ENCODE data around the gene MEX3D.

MEX3D gene

GRCh38 chr19:1568320-1569019, at the start of gene MEX3D:
MEX3D (minus strand) TSS chr19:1568325; CDS start chr19:1568058, 267 bp downstream.
- DNase-seq = peak; percentile 65

DNA sequence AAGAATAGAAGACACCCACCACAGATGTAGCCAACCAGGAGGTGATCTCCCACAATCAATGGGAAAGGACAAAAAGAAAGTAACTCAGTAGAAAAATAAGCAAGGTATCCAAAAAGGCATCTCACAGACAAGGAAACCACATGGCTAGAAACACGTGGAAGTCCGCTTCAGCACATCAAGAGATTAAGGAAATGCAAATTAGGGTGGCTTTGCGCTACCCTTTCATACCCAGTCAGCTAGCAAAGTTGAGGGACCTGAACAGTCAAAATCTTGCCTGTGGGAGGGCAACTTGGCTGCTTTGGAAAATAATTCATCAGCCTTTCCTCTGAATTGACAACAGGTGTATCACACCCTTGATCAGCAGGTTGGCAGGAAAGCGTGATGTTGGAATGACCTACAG, 48.8 kb upstream of the MEX3D start:
- DNase-seq = no peak

DNA sequence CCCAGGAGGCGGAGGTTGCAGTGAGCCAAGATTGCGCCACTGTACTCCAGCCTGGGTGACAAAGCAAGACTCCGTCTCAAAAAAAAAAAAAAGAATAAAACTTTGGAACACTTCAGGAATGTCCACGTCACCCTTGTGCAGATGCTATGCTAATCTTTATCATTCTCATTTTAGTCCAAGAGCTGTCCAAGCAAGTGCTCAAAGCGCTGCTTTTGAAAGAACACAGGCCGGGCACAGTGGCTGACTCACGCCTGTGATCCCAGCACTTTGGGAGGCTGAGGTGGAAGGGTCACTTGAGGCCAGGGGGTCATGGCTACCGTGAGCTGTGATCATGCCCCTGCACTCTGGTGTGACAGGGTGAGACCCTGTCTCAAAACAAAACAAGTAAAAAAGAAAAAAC, 48.3 kb upstream of the MEX3D start:
- no peak for DNase-seq

DNA sequence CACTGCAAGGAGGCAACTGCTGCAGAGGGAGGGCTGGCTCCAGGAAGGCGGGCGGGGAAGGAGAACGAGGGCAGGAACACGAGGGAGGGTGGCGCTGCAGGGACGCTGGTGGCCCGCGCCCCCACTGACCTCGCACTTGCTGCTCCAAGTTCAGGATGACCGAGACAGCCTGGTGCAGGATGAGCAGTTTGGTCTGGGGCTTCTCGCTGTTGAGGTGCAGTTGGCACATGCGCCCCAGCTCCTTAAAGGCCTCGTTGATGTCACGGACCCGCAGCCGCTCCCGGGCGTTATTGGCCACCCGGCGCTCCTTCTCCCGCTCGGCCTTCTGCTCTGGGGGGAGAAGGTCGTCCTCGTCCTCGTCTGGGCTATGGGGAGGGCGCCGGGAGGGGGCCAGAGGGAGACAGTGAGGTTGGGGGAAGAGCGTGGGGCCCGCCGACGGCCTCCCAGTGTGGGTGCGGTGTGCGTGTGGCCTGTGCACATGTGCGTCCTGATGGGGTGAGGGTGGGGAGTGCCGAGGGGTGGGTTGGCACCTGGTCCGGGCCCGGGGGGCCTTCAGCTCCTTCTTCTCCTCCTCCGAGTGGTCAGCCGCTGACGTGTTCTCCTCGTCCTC, 47.1 kb upstream of the MEX3D start:
- no peak for DNase-seq

DNA sequence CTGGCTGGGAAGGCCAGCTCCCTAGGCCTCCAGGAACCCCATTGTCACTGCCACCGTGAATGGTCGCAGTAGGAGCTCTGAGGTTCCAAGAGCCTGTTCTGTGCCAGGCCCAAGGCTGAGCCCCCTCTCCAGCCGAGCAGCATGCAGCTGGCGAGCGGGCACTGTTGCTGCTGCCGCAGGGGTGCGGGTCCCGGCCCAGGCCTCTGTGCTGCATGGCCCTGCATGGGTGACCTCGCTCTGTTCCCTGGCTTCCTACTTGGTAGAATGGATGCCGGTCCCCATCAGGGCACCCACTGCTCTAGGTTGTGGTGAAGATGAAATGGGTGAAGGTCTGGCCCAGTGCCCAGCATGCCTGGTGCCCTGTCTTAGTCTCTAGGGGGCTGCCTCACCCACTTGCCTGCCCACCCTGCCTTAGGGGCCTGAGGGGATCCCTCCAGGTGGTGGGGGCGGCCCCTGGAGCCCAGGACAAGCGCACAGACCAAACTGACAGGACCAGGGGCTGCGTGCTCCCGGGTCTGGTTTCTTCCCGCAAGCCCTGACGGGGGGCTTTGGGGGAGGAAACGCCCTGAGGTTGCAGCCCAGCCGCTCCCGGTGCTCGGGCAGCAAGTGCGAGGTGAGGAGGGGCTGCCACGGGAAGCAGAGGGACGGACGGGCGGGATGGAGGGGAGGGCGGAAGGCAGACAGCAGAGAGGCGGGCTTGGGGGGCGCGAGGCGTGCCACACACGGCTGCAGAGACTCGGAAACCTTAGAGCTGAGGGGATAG, 45.9 kb upstream of the MEX3D start:
- no peak for DNase-seq

DNA sequence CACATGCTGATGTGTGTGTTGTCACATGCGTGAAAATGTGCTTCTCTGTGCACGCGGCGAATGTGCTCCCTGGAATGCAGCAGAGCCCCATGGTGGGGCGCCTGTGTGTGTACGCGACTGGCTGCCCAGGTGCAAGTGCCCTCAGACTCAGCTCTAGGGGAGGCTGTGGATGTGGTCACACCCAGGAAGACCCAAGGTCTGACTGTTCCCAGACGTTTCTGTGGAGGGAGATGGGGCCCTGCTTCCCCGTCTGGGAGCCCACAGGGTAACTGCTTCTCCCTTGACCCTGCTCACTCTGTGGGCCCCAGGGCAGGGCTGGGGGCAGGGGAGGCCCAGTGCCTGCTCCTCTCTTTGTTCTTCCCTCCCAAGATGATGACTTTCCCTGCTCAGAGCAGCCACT, 45.0 kb upstream of the MEX3D start:
- DNase-seq = no peak

DNA sequence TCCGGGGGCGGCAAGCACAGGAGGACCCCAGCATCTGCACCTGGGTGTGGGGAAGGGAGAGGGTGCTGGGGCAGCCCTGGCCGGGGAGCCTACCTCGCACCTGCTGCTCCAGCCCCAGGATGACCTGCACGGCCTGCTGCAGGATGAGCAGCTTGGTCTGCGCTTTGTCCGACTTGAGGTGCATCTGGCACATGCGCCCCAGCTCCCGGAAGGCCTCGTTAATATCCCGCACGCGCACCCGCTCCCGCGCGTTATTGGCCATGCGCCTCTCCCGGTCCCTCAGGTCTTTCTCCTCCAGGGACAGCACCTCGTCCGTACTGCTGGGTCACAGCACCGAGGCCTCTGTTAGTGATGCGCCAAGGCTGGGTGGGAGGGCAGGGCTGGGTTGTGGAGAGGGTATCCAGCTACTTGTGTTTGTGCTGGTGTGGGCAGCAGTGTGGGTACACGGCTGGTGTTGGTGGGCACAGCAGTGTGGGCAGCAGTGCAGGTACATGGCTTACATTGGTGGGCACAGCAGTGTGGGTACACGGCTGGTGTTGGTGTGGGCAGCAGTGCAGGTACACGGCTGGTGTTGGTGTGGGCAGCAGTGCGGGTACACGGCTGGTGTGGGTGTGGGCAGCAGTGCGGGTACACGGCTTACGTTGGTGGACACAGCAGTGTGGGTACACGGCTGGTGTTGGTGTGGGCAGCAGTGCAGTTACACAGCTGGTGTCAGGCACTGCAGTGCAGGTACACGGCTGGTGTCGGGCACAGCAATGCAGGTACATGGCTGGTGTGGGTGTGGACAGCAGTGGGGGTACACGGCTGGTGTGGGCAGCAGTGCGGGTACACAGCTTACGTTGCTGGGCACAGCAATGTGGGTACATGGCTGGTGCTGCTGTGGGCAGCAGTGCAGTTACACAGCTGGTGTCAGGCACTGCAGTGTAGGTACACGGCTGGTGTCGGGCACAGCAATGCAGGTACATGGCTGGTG, 44.3 kb upstream of the MEX3D start:
- DNase-seq = no peak

- no peak for DNase-seq
These were observed 43.2 kb upstream of the MEX3D start for GRCh38 chr19:1611353-1611752.

DNA sequence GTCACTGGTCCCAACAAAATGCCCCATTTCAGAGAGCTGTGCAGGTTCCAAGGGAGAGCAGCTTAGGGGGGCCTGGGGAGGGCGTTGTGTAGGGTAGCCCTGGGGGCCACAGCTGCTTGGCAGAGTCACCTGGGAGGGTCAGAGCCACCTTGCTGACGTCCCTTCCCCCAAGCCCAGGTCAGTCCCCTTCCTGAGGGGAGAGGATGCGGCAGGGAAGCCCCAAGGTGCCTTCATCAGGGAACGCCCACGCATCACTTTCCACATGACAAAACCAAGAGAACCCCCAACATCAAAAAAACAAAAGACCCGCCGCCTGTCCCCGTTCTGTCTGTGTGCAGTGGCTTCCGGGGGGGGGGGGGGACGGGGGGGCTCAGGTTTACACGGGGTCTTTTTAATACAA, 42.5 kb upstream of the MEX3D start:
- DNase-seq = no peak

- no peak for DNase-seq
These were observed 41.8 kb upstream of the MEX3D start for GRCh38 chr19:1609680-1610474.

GRCh38 chr19:1609103-1609396, 40.9 kb upstream of the MEX3D start:
- DNase-seq = no peak

GRCh38 chr19:1608359-1609102, 40.4 kb upstream of the MEX3D start:
- no peak for DNase-seq

DNA sequence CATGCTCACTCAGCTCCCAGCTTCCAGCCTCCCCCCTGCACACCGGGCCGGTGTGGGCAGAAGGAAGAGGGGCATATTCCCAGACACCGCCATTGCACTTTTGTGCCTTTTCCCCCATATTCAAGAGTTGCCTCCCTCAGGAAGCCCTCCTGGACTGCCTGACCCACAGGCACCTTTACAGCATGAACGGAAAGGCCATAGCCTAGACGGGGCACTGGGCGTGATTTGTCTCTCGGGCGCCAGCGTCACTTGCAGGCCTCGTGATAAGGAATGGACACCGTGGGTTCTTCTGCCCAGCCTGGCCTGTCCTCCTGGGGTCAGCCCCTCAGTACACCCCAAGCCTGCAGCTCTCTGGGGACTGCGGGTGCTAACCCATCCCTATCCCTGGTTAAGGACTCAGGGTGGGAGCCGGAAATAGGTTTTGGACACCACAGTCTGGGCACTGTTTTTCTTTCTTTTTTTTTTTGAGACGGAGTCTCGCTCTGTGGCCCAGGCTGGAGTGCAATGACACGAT, 38.1 kb upstream of the MEX3D start:
- no peak for DNase-seq

DNA sequence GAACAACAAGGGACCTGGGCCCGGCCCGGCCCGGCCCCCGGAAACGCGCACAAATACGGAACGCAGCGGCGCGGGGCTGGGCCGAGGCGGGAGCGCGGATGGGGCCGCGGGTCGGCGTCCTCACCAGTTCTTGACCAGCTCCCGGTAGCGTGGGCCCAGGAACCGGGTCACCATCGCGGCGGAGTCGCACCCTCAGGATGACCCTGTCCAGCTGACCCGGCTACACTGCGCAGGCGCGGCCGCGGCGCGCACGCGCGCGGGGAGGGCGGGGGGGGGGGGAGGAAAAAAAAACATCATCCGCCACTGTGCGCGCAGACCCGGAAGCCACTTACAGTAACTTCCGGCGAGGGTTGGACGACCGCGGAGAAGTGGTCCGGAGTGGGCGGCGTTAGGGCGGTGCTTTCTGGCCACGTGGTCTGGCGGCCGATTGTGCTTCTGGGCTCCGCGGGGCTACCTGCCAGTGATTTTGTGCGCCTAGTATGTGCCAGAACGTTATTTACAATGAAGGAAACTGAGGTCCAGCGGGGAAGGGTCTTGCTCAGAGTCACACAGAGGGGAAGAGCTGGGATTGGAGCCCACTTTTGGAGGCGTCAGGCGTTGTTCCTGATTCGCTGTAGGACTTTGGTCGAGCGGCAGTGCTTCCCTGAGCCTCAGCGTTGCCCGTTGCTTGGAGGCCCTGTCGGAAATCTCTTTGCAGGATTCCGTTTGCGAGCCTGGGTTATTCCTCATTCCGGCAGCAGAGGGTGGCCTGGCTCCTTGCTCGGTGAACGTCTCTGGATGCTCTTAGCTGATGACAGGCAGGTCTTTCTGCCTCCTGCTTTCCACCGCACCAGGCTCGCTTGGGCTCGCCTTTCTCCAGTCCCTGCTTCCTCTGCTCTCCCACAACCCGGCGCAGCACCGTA, 37.4 kb upstream of the MEX3D start, which contains the start of gene UQCR11:
UQCR11 (minus strand) TSS at position 227 of the 902 bp plus-strand sequence; CDS start at position 174, 53 bp downstream.
- peak; percentile 95 for DNase-seq

DNA sequence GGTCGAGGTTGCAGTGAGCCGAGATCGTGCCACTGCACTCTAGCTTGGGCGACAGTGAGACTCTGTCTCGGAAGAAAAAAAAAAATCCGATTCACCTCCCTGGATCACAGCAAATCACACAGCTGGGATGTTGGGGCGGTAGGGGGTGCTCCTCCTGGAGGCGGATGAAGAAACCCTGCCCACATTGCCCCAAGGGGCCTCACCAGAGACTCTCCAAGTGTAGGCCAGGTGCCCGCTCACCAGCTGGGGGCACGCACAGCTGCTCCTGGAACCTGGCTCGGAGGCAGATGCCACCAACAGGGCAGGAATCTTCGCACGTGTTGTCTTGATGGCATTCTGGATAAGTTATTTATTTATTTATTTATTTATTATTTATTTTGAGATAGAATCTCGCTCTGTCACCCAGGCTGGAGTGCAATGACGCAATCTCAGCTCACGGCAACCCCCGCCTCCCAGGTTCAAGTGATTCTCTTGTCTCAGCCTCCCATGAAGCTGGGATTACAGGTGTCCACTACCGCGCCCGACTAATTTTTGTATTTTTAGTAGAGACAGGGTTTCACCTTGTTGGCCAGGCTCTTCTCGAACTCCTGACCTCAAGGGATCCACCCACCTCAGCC, 34.1 kb upstream of the MEX3D start:
- no peak for DNase-seq

GRCh38 chr19:1601613-1602064, 33.5 kb upstream of the MEX3D start:
- no peak for DNase-seq

GRCh38 chr19:1599460-1599846, 31.3 kb upstream of the MEX3D start:
- no peak for DNase-seq

DNA sequence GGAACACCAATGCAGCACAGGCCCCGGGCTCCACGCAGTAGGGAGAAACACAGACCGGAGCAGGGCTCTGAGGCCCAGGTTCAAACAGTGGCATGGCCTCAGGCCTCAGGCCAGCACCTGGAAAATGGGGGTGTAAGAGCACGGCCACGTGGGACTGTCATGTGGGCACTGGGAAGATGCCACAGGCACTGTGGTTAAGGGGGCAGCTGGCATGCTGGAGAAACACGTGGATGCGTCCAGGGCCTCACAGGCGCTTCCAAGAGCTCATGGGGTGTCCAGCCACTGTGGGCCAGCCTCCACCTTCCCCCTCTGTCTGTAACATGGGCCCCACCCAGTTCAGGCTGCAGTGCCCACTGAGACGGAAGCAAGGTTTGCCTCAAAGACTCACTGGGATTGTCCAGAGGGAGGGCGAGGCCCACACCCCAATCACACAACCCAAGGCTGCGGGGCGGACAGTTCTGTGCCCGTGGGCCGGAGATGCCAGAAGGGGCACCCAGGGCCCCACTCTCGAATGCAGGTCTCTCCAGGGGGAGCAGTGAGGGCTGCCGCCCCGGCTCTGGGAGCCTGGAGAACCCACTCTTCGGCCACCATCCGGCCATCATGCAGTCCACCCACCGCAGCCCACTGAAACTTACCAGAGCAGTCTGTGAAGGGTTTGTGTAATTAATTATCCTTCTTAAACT, 30.8 kb upstream of the MEX3D start:
- no peak for DNase-seq

- no peak for DNase-seq
These were observed 25.3 kb upstream of the MEX3D start for GRCh38 chr19:1593501-1593772.

Measured in midbrain (tissue), 1 donor.